ENCODE measurements around the gene EGR1. TPM values are rescaled to one million over a fixed set of nuclear protein-coding genes. Genes with fewer than 3 reads are reported as not detected.

The EGR1 gene
- total and polyA plus RNA-seq, 2 of the 4 experiments (the other 2 are of a cell fraction): 2.9 to 104 TPM

DNA sequence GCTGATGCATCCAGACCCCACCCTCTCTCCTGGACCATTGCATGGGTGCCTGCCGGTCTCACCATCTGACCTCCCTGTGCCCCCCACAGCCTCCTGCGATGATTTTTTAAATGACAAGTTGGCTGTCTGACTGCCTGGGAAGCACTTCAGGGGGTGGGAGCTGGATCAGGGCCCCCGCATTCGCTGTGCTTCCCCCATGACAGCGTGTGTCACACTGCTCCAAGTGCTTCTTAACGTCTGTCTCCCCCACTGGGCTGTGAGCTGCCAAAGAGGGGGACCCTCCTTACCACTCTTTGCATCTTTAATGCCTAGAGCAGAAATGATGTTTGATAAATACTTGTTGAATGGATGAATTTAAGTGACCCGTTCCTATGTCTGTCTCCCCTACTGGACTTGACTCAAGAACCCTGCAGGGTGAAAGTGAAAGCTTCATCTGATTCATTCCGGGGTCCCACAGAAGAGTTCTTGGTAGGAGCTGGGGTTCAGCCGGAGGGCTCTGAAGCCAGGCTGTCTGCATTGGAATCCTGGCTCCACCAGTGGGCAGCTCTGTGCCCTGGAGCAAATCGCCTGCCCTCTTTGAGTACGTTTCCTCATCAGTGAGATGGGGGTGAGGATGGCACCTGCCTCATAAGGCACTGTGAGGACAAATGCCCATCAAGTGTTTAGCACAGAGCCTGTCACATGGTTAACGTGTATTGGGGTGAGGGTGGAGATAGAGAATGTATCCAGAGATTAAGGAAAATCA is 7.6 kb upstream of the EGR1 start:
- H3K18ac ChIP-seq (ENCODE audit: low read depth, low read length): no peak overlapping the region
- no peak overlapping the region for H3K14ac ChIP-seq (replicated peaks; ENCODE audit: low read depth, low read length)
- H4K20me1 ChIP-seq (ENCODE audit: insufficient read depth, low read length): no peaks in the 10 kb centered on the region
- no peak overlapping the region for H2BK15ac ChIP-seq (ENCODE audit: low read depth, low read length)
- intact Hi-C loops (cut with micrococcal nuclease): no loop called here
- H3K4me2 ChIP-seq (ENCODE audit: low read depth, low read length): no peak overlapping the region
- no peak overlapping the region for H2BK120ac ChIP-seq (ENCODE audit: low read depth, low read length)
- DNase-seq: no peak
- no peak overlapping the region for H3K4me3 ChIP-seq (ENCODE audit: insufficient read depth, low read depth, low read length)
- H3K23ac ChIP-seq (ENCODE audit: low read depth, low read length): no peak overlapping the region
- no peak overlapping the region for H4K8ac ChIP-seq (ENCODE audit: low read depth in 2 of 2, low read length in 2 of 2)
- H3K27ac ChIP-seq (ENCODE audit: insufficient read depth, low read length): no peak overlapping the region
- dilution Hi-C loops (cut with HindIII; ENCODE audit: low sequenced_read_pairs, unreplicated experiment): no loop called here
- no peak for ATAC-seq (ENCODE audit: low read depth)
- H3K9ac ChIP-seq (ENCODE audit: low read depth, low read length): no peak overlapping the region
- no peak overlapping the region for H3K56ac ChIP-seq (ENCODE audit: extremely low read depth, insufficient read depth, low read length)
- no peaks in the 10 kb centered on the region; the same call in 1 of the 2 replicates for H3K4me1 ChIP-seq (ENCODE audit: control insufficient read depth, insufficient read depth, low read length)
- H3K79me1 ChIP-seq (ENCODE audit: low read depth in 1 of 2, low read length in 2 of 2): no peaks in the 10 kb centered on the region
- ChIA-PET POLR2A (ENCODE audit: unreplicated experiment) (no interaction called here), CTCF (no interaction called here)
- TF ChIP-seq MAZ (IDR thresholded peaks at IDR 0.05; ENCODE audit: borderline replicate concordance, low read depth, low read length) (no peak), MXI1 (IDR thresholded peaks at IDR 0.05; ENCODE audit: borderline replicate concordance, low read depth, low read length) (no peak), CEBPB (IDR thresholded peaks at IDR 0.05; ENCODE audit: low read depth, low read length) (no peak), BHLHE40 (IDR thresholded peaks at IDR 0.05; ENCODE audit: low read depth, low read length) (no peak), CHD1 (IDR thresholded peaks at IDR 0.05; ENCODE audit: low read depth, low read length) (no peak), SMC3 (IDR thresholded peaks at IDR 0.05; ENCODE audit: low read depth, low read length) (no peak), MAFK (IDR thresholded peaks at IDR 0.05; ENCODE audit: low read depth, low read length) (no peak), POLR2A (IDR thresholded peaks at IDR 0.05; ENCODE audit: low read depth, low read length) (no peak), NFE2L2 (IDR thresholded peaks at IDR 0.05; ENCODE audit: low read depth, low read length) (no peak), RCOR1 (IDR thresholded peaks at IDR 0.05; ENCODE audit: insufficient replicate concordance, low read length) (no peak), FOS (IDR thresholded peaks at IDR 0.05; ENCODE audit: low read depth, low read length) (no peak), RFX5 (IDR thresholded peaks at IDR 0.05; ENCODE audit: low read depth, low read length) (no peak), RAD21 (IDR thresholded peaks at IDR 0.05; ENCODE audit: low read length) (no peak)
- TF ChIP-seq, protein P1, sequence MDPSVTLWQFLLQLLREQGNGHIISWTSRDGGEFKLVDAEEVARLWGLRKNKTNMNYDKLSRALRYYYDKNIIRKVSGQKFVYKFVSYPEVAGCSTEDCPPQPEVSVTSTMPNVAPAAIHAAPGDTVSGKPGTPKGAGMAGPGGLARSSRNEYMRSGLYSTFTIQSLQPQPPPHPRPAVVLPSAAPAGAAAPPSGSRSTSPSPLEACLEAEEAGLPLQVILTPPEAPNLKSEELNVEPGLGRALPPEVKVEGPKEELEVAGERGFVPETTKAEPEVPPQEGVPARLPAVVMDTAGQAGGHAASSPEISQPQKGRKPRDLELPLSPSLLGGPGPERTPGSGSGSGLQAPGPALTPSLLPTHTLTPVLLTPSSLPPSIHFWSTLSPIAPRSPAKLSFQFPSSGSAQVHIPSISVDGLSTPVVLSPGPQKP (IDR thresholded peaks at IDR 0.05; ENCODE audit: borderline replicate concordance, low read depth, low read length): no peak
- TF ChIP-seq, protein P2, sequence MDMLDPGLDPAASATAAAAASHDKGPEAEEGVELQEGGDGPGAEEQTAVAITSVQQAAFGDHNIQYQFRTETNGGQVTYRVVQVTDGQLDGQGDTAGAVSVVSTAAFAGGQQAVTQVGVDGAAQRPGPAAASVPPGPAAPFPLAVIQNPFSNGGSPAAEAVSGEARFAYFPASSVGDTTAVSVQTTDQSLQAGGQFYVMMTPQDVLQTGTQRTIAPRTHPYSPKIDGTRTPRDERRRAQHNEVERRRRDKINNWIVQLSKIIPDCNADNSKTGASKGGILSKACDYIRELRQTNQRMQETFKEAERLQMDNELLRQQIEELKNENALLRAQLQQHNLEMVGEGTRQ (IDR thresholded peaks at IDR 0.05; ENCODE audit: low read depth, low read length): no peak
- TF ChIP-seq, protein P3, sequence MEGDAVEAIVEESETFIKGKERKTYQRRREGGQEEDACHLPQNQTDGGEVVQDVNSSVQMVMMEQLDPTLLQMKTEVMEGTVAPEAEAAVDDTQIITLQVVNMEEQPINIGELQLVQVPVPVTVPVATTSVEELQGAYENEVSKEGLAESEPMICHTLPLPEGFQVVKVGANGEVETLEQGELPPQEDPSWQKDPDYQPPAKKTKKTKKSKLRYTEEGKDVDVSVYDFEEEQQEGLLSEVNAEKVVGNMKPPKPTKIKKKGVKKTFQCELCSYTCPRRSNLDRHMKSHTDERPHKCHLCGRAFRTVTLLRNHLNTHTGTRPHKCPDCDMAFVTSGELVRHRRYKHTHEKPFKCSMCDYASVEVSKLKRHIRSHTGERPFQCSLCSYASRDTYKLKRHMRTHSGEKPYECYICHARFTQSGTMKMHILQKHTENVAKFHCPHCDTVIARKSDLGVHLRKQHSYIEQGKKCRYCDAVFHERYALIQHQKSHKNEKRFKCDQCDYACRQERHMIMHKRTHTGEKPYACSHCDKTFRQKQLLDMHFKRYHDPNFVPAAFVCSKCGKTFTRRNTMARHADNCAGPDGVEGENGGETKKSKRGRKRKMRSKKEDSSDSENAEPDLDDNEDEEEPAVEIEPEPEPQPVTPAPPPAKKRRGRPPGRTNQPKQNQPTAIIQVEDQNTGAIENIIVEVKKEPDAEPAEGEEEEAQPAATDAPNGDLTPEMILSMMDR (conservative IDR thresholded peaks at IDR 0.05; ENCODE audit: low read depth, low read length): no peak
- no peaks in the 10 kb centered on the region for H3K9me3 ChIP-seq (ENCODE audit: control insufficient read depth, insufficient read depth, low read length)
- no peak overlapping the region for H4K5ac ChIP-seq (ENCODE audit: low read depth, low read length)
- no peak overlapping the region for H3K4ac ChIP-seq (ENCODE audit: low read depth, low read length)
- H3K27me3 ChIP-seq (ENCODE audit: control insufficient read depth, insufficient read depth, low read length): peaks cover 13% of the 10 kb centered on the region
- H2AK5ac ChIP-seq (ENCODE audit: low read depth, low read length): no peak overlapping the region
- no peak overlapping the region for H2AFZ ChIP-seq (replicated peaks; ENCODE audit: low read length, poor library complexity)
- no TSS peak for BruUV-seq (replicated peaks)
- no peaks in the 10 kb centered on the region for H3K9me1 ChIP-seq (ENCODE audit: insufficient read depth, low read length)
- 76% methylated on average over 4 of the region's 12 CpGs; no CpG with 5 or more reads in 1 of the 2 experiments for WGBS, 2 experiments (ENCODE audit: extremely low coverage in 2 of 2, insufficient read length in 1 of 2)
- H4K91ac ChIP-seq (ENCODE audit: insufficient read depth, low read depth, low read length): no peak overlapping the region
- in situ Hi-C loops (cut with MboI; ENCODE audit: low sequenced_read_pairs): no loop called here
- H2BK5ac ChIP-seq (ENCODE audit: low read depth, low read length, poor library complexity, severe bottlenecking): no peak overlapping the region
- no peak overlapping the region for H2AK9ac ChIP-seq (replicated peaks; ENCODE audit: low read depth, low read length, poor library complexity)
- no peaks in the 10 kb centered on the region for H3K36me3 ChIP-seq (ENCODE audit: control insufficient read depth, insufficient read depth, low read length)
- no peak overlapping the region for H2BK20ac ChIP-seq (ENCODE audit: low read depth, low read length)

Measured in IMR-90 (cell line).